ENCODE data around the gene FGG. TPM values are rescaled to one million over a fixed set of nuclear protein-coding genes. Genes with fewer than 3 reads are reported as not detected.

The FGG gene
- total RNA-seq, 2 donors from 2014 or later = 0.89 TPM; not detected in 1

GRCh38 chr4:154618708-154619315 lies 6.4 kb upstream of the FGG start:
- H3K9ac ChIP-seq (ENCODE audit: extremely low read depth, low read length, poor library complexity, severe bottlenecking) = no peak overlapping the region
- no peaks in the 10 kb centered on the region for H3K27me3 ChIP-seq (ENCODE audit: control insufficient read depth, insufficient read depth, low read length, poor library complexity, severe bottlenecking)
- no peak overlapping the region for H3K4me3 ChIP-seq (ENCODE audit: low read length)
- peak; percentile 89 for DNase-seq
- TF ChIP-seq CTCF (conservative IDR thresholded peaks at IDR 0.05) = peak; percentile 94
- Mint-ChIP-seq H3K9me3 (no peaks in the 10 kb centered on the region), H3K27me3 (ENCODE audit: insufficient read depth) (peaks cover 5% of the 10 kb centered on the region), H3K4me3 (no peak overlapping the region), H3K27ac (no peak overlapping the region), H3K36me3 (ENCODE audit: low read depth) (no peaks in the 10 kb centered on the region), H3K4me1 (peaks cover 23% of the 10 kb centered on the region)
- peaks cover 9% of the 10 kb centered on the region for H3K4me1 ChIP-seq (ENCODE audit: control insufficient read depth, insufficient read depth, low read length)
- no peaks in the 10 kb centered on the region for H3K9me3 ChIP-seq (ENCODE audit: control insufficient read depth, low read length)
- H3K36me3 ChIP-seq (ENCODE audit: control insufficient read depth, insufficient read depth, low read length) = no peaks in the 10 kb centered on the region
- no peak overlapping the region for H3K27ac ChIP-seq (ENCODE audit: low read depth, low read length)
- 49 to 61% methylated on average over 3 to 4 of the region's 4 CpGs for WGBS, 2 experiments (ENCODE audit: insufficient coverage in 1 of 2, insufficient read length in 1 of 2)

GRCh38 chr4:154617820-154618317 lies 5.4 kb upstream of the FGG start:
- no peak overlapping the region for H3K27ac ChIP-seq (ENCODE audit: low read depth, low read length)
- no peaks in the 10 kb centered on the region for H3K36me3 ChIP-seq (ENCODE audit: control insufficient read depth, insufficient read depth, low read length)
- H3K36me3 Mint-ChIP-seq (ENCODE audit: low read depth) = no peaks in the 10 kb centered on the region
- H3K27me3 Mint-ChIP-seq (ENCODE audit: insufficient read depth) = peaks cover 5% of the 10 kb centered on the region
- no peak for TF ChIP-seq CTCF (conservative IDR thresholded peaks at IDR 0.05)
- no peaks in the 10 kb centered on the region for H3K9me3 Mint-ChIP-seq
- peaks cover 16% of the 10 kb centered on the region for H3K4me1 Mint-ChIP-seq
- WGBS, 2 experiments (ENCODE audit: insufficient coverage in 1 of 2, insufficient read length in 1 of 2) = 76 to 89% methylated on average over 2 to 5 of the region's 5 CpGs
- H3K27me3 ChIP-seq (ENCODE audit: control insufficient read depth, insufficient read depth, low read length, poor library complexity, severe bottlenecking) = no peaks in the 10 kb centered on the region
- no peak overlapping the region for H3K4me3 ChIP-seq (ENCODE audit: low read length)
- H3K9ac ChIP-seq (ENCODE audit: extremely low read depth, low read length, poor library complexity, severe bottlenecking) = no peak overlapping the region
- peaks cover 5% of the 10 kb centered on the region for H3K4me1 ChIP-seq (ENCODE audit: control insufficient read depth, insufficient read depth, low read length)
- no peak for DNase-seq
- H3K27ac Mint-ChIP-seq = no peak overlapping the region
- H3K9me3 ChIP-seq (ENCODE audit: control insufficient read depth, low read length) = no peaks in the 10 kb centered on the region
- no peak overlapping the region for H3K4me3 Mint-ChIP-seq

- Histone ChIP-seq H3K27ac (ENCODE audit: low read depth, low read length) (no peak overlapping the region), H3K27me3 (ENCODE audit: control insufficient read depth, insufficient read depth, low read length, poor library complexity, severe bottlenecking) (no peaks in the 10 kb centered on the region), H3K36me3 (ENCODE audit: control insufficient read depth, insufficient read depth, low read length) (no peaks in the 10 kb centered on the region), H3K9ac (ENCODE audit: extremely low read depth, low read length, poor library complexity, severe bottlenecking) (no peak overlapping the region), H3K4me1 (ENCODE audit: control insufficient read depth, insufficient read depth, low read length) (peaks cover 5% of the 10 kb centered on the region), H3K9me3 (ENCODE audit: control insufficient read depth, low read length) (no peaks in the 10 kb centered on the region), H3K4me3 (ENCODE audit: low read length) (no peak overlapping the region)
- no peak for TF ChIP-seq CTCF (conservative IDR thresholded peaks at IDR 0.05)
- peaks cover 5% of the 10 kb centered on the region for H3K27me3 Mint-ChIP-seq (ENCODE audit: insufficient read depth)
- H3K36me3 Mint-ChIP-seq (ENCODE audit: low read depth) = no peaks in the 10 kb centered on the region
- no peak for DNase-seq
- H3K4me3 Mint-ChIP-seq = no peak overlapping the region
- no peaks in the 10 kb centered on the region for H3K9me3 Mint-ChIP-seq
- H3K27ac Mint-ChIP-seq = no peak overlapping the region
- H3K4me1 Mint-ChIP-seq = peaks cover 14% of the 10 kb centered on the region
- 92 to 100% methylated on average over 1 to 2 of the region's 2 CpGs for WGBS, 2 experiments (ENCODE audit: insufficient coverage in 1 of 2, insufficient read length in 1 of 2)
Observed at GRCh38 chr4:154616731-154617130, 4.3 kb upstream of the FGG start.

Measured in endodermal cell (in vitro differentiated cells).